Fibroblast of skin of back (primary cell): ENCODE data around the gene KIF16B.
"Not testable (repeated sequence)": the region's sequence is repeated elsewhere in the genome, so short reads cannot be mapped to it uniquely, and the experiment has no call there.

Experiments used
- DNase-seq: peaks from one replicate; pipeline ENCODE4 v3.0.0-alpha.2; 2013

The KIF16B gene

GRCh38 chr20:16475225-16475624 lies 98.0 kb downstream of the KIF16B start:
- DNase-seq = peak; percentile 44

GRCh38 chr20:16474363-16474762 lies 98.9 kb downstream of the KIF16B start:
- no peak for DNase-seq

GRCh38 chr20:16472045-16472872 lies 101.0 kb downstream of the KIF16B start:
- no peak for DNase-seq

- no peak for DNase-seq
Observed at GRCh38 chr20:16469395-16469905, 103.8 kb downstream of the KIF16B start.

- no peak for DNase-seq
Observed at GRCh38 chr20:16462711-16463110, 110.5 kb downstream of the KIF16B start.

- peak; percentile 88 for DNase-seq
Observed at GRCh38 chr20:16459019-16459700, 114.1 kb downstream of the KIF16B start.

- no peak for DNase-seq
Observed at GRCh38 chr20:16457514-16457913, 115.7 kb downstream of the KIF16B start.

GRCh38 chr20:16455324-16455723 lies 117.9 kb downstream of the KIF16B start:
- DNase-seq = no peak

- no peak for DNase-seq
Observed at GRCh38 chr20:16451982-16452381, 121.3 kb downstream of the KIF16B start.

GRCh38 chr20:16451001-16451400 lies 122.2 kb downstream of the KIF16B start:
- DNase-seq = peak; percentile 4

GRCh38 chr20:16446991-16447390 lies 126.3 kb downstream of the KIF16B start:
- DNase-seq = no peak

- DNase-seq = no peak
Observed at GRCh38 chr20:16446246-16446645, 127.0 kb downstream of the KIF16B start.

- no peak for DNase-seq
Observed at GRCh38 chr20:16445482-16445881, 127.8 kb downstream of the KIF16B start.

- DNase-seq = peak; percentile 4
Observed at GRCh38 chr20:16444057-16444777, 129.0 kb downstream of the KIF16B start.

GRCh38 chr20:16441546-16442164 lies 131.6 kb downstream of the KIF16B start:
- no peak for DNase-seq

GRCh38 chr20:16440686-16441085 lies 132.6 kb downstream of the KIF16B start:
- DNase-seq = no peak

- not testable (repeated sequence) for DNase-seq
Observed at GRCh38 chr20:16439540-16439939, 133.7 kb downstream of the KIF16B start.

GRCh38 chr20:16438100-16438499 lies 135.1 kb downstream of the KIF16B start:
- DNase-seq = no peak

- no peak for DNase-seq
Observed at GRCh38 chr20:16437387-16437996, 135.8 kb downstream of the KIF16B start.

- peak; percentile 32 for DNase-seq
Observed at GRCh38 chr20:16434062-16434664, 139.1 kb downstream of the KIF16B start.

GRCh38 chr20:16433293-16433580 lies 140.0 kb downstream of the KIF16B start:
- no peak for DNase-seq
